CD4-positive, CD25-positive, alpha-beta regulatory T cell (primary cell): ENCODE data around the gene ZEB1. TPM values are rescaled to one million over a fixed set of nuclear protein-coding genes. Genes with fewer than 3 reads are reported as not detected.
"Not testable (repeated sequence)": the region's sequence is repeated elsewhere in the genome, so short reads cannot be mapped to it uniquely, and the experiment has no call there.

ENCODE experiments used
- ATAC-seq, 2 donors: fragments of 150-1000 bp; cut with Tn5 transposase; one replicate each; pipeline ENCODE4 v1.10.0; 2021; ENCODE audit warnings: low read depth in 2 of 2, moderate number of reproducible peaks in 2 of 2, moderate library complexity in 1 of 2
- DNase-seq, 3 donors: peaks; one replicate each; pipeline versions ENCODE4 v3.0.0 to v3.0.0-alpha.2; 2012 to 2022; ENCODE audit warnings: mixed read lengths in 1 of 3
- H3K27ac ChIP-seq: one replicate; pipeline ENCODE4 v1.7.0; 2013; ENCODE audit warnings: mild to moderate bottlenecking, low read length; ENCODE audit not compliant: insufficient read depth, poor library complexity, severe bottlenecking
- H3K27me3 ChIP-seq: one replicate; pipeline ENCODE4 v1.7.0; 2013; ENCODE audit warnings: low read length; ENCODE audit not compliant: control insufficient read depth, insufficient read depth
- H3K36me3 ChIP-seq: one replicate; pipeline ENCODE4 v1.7.0; 2013; ENCODE audit warnings: mild to moderate bottlenecking, low read length, moderate library complexity; ENCODE audit not compliant: control insufficient read depth, insufficient read depth
- H3K4me1 ChIP-seq: 2 replicates; pipeline ENCODE4 v1.7.0; 2013; ENCODE audit warnings: mild to moderate bottlenecking, low read length; ENCODE audit not compliant: insufficient read depth, control insufficient read depth, poor library complexity, severe bottlenecking
- H3K4me3 ChIP-seq: one replicate; pipeline ENCODE4 v1.7.0; 2013; ENCODE audit warnings: low read depth, mild to moderate bottlenecking, low read length, moderate library complexity
- H3K9me3 ChIP-seq, 2 experiments: 1 replicate in 1 of 2; 2 replicates in 1 of 2; pipeline ENCODE4 v1.7.0; 2013; ENCODE audit warnings: low read length in 2 of 2, mild to moderate bottlenecking in 1 of 2, moderate library complexity in 1 of 2; ENCODE audit not compliant: control insufficient read depth in 2 of 2
- H3K27ac Mint-ChIP-seq, 3 donors: one replicate each; pipeline ENCODE4 v1.8.0; 2020 to 2022; ENCODE audit warnings: mild to moderate bottlenecking in 3 of 3, mixed read lengths in 3 of 3, moderate library complexity in 2 of 3
- H3K27me3 Mint-ChIP-seq: one replicate; pipeline ENCODE4 v1.8.0; 2022; ENCODE audit warnings: mild to moderate bottlenecking, mixed read lengths
- H3K36me3 Mint-ChIP-seq: one replicate; pipeline ENCODE4 v1.8.0; 2020; ENCODE audit warnings: mixed read lengths
- H3K4me1 Mint-ChIP-seq, 4 donors: one replicate each; pipeline ENCODE4 v1.8.0; 2020 to 2022; ENCODE audit warnings: mixed read lengths in 4 of 4, mild to moderate bottlenecking in 1 of 4
- H3K4me3 Mint-ChIP-seq, 4 donors: one replicate each; pipeline ENCODE4 v1.8.0; 2020 to 2022; ENCODE audit warnings: mild to moderate bottlenecking in 4 of 4, mixed read lengths in 4 of 4, moderate library complexity in 3 of 4
- H3K9me3 Mint-ChIP-seq, 7 donors: one replicate each; pipeline ENCODE4 v1.8.0; 2020 to 2022; ENCODE audit warnings: mixed read lengths in 7 of 7, mild to moderate bottlenecking in 3 of 7, moderate library complexity in 2 of 7
- polyA plus RNA-seq, 4 donors: library from polyadenylated mRNA; unstranded; fragments of 300-500 nt; fragmentation: Illumina TruSeq; gene quantifications; one replicate each; pipeline ENCODE4 v1.2.3, GENCODE V29; 2021
- total RNA-seq: library from RNA; stranded (reverse); gene quantifications from one replicate; pipeline ENCODE4 v1.2.3, GENCODE V29; 2022

ZEB1 gene
- total and polyA plus RNA-seq, 5 donors from 2014 or later: 26.2 to 150 (median 30.8) TPM

- ATAC-seq: no peak
- no peak overlapping the region for H3K4me3 Mint-ChIP-seq
Observed at GRCh38 chr10:31404640-31405039, 85.6 kb downstream of the ZEB1 start.

GRCh38 chr10:31405829-31406228, 86.8 kb downstream of the ZEB1 start:
- ATAC-seq: not testable (repeated sequence)

More at GRCh38 chr10:31404640-31405039, 85.6 kb downstream of the ZEB1 start:
- no peaks in the 10 kb centered on the region for H3K27me3 ChIP-seq
- H3K36me3 Mint-ChIP-seq: peaks cover 18% of the 10 kb centered on the region
- peaks cover 32 to 40% (median 38%) of the 10 kb centered on the region in 4 donors for H3K4me1 Mint-ChIP-seq
- H3K27ac Mint-ChIP-seq: no peak overlapping the region
- H3K27ac ChIP-seq: peak overlapping the region; percentile 27
- no peaks in the 10 kb centered on the region for H3K27me3 Mint-ChIP-seq
- DNase-seq: no peak
- H3K4me3 ChIP-seq: no peak overlapping the region
- peaks cover 7% of the 10 kb centered on the region for H3K4me1 ChIP-seq
- H3K9me3 Mint-ChIP-seq: peaks cover 0 to 4% (median 2%) of the 10 kb centered on the region in 7 donors
- H3K9me3 ChIP-seq: no peaks in the 10 kb centered on the region
- no peaks in the 10 kb centered on the region for H3K36me3 ChIP-seq

GRCh38 chr10:31412397-31412796, 93.4 kb downstream of the ZEB1 start:
- not testable (repeated sequence) for H3K9me3 Mint-ChIP-seq, H3K36me3 ChIP-seq, H3K9me3 ChIP-seq, ATAC-seq, DNase-seq, H3K27ac Mint-ChIP-seq, H3K27me3 Mint-ChIP-seq, H3K27me3 ChIP-seq, H3K4me3 ChIP-seq, H3K4me1 ChIP-seq, H3K4me3 Mint-ChIP-seq, H3K27ac ChIP-seq
- Mint-ChIP-seq H3K4me1 (peaks cover 18 to 46% (median 41%) of the 10 kb centered on the region in 4 donors), H3K36me3 (peaks cover 19% of the 10 kb centered on the region)

More at GRCh38 chr10:31405829-31406228, 86.8 kb downstream of the ZEB1 start:
- H3K27ac Mint-ChIP-seq, H3K9me3 ChIP-seq, H3K4me3 Mint-ChIP-seq, H3K4me3 ChIP-seq, DNase-seq, H3K27ac ChIP-seq, H3K27me3 ChIP-seq, H3K27me3 Mint-ChIP-seq, H3K9me3 Mint-ChIP-seq, H3K4me1 ChIP-seq, H3K36me3 ChIP-seq: not testable (repeated sequence)
- peaks cover 19% of the 10 kb centered on the region for H3K36me3 Mint-ChIP-seq
- H3K4me1 Mint-ChIP-seq: peaks cover 25 to 40% (median 35%) of the 10 kb centered on the region in 4 donors

GRCh38 chr10:31413325-31413724, 94.3 kb downstream of the ZEB1 start:
- H3K27me3 ChIP-seq: no peaks in the 10 kb centered on the region
- ATAC-seq (no peak), DNase-seq (no peak)
- no peaks in the 10 kb centered on the region for H3K27me3 Mint-ChIP-seq
- peaks cover 26 to 53% (median 49%) of the 10 kb centered on the region in 4 donors for H3K4me1 Mint-ChIP-seq
- peaks cover 0 to 7% (median 0%) of the 10 kb centered on the region in 7 donors for H3K9me3 Mint-ChIP-seq
- H3K4me3 ChIP-seq: peak overlapping the region; percentile 37
- H3K36me3 ChIP-seq: no peaks in the 10 kb centered on the region
- H3K36me3 Mint-ChIP-seq: peaks cover 23% of the 10 kb centered on the region
- H3K4me3 Mint-ChIP-seq: peak overlapping the region in 1 of 4 donors; percentile 49
- peaks cover 0 to 2% of the 10 kb centered on the region in 2 experiments for H3K9me3 ChIP-seq
- H3K27ac Mint-ChIP-seq: no peak overlapping the region
- peaks cover 11% of the 10 kb centered on the region for H3K4me1 ChIP-seq
- no peak overlapping the region for H3K27ac ChIP-seq

- H3K9me3 ChIP-seq: no peaks in the 10 kb centered on the region
- H3K4me1 ChIP-seq: peaks cover 4% of the 10 kb centered on the region
- H3K4me3 ChIP-seq: no peak overlapping the region
- Mint-ChIP-seq H3K27ac (peak overlapping the region in 1 of 3 donors; percentile 36), H3K9me3 (no peaks in the 10 kb centered on the region), H3K4me1 (peaks cover 41 to 90% (median 73%) of the 10 kb centered on the region in 4 donors), H3K27me3 (no peaks in the 10 kb centered on the region), H3K4me3 (no peak overlapping the region), H3K36me3 (peaks cover 20% of the 10 kb centered on the region)
- H3K36me3 ChIP-seq: no peaks in the 10 kb centered on the region
- ATAC-seq (no peak), DNase-seq (no peak)
- no peak overlapping the region for H3K27ac ChIP-seq
- H3K27me3 ChIP-seq: no peaks in the 10 kb centered on the region
Observed at GRCh38 chr10:31418481-31418880, 99.5 kb downstream of the ZEB1 start.

- Histone ChIP-seq H3K27ac (no peak overlapping the region), H3K27me3 (no peaks in the 10 kb centered on the region), H3K4me3 (no peak overlapping the region), H3K36me3 (no peaks in the 10 kb centered on the region), H3K9me3 (no peaks in the 10 kb centered on the region), H3K4me1 (peaks cover 4% of the 10 kb centered on the region)
- Mint-ChIP-seq H3K27me3 (no peaks in the 10 kb centered on the region), H3K27ac (peak overlapping the region in 1 of 3 donors; percentile 36), H3K4me1 (peaks cover 43 to 92% (median 76%) of the 10 kb centered on the region in 4 donors), H3K36me3 (peaks cover 20% of the 10 kb centered on the region), H3K9me3 (no peaks in the 10 kb centered on the region), H3K4me3 (no peak overlapping the region)
- no peak for DNase-seq
- ATAC-seq: no peak
Observed at GRCh38 chr10:31419394-31420063, 100.5 kb downstream of the ZEB1 start.

- H3K4me3 Mint-ChIP-seq: no peak overlapping the region
- H3K36me3 Mint-ChIP-seq: peaks cover 22% of the 10 kb centered on the region
- Histone ChIP-seq H3K9me3 (no peaks in the 10 kb centered on the region), H3K27me3 (no peaks in the 10 kb centered on the region), H3K36me3 (no peaks in the 10 kb centered on the region), H3K4me3 (no peak overlapping the region), H3K4me1 (peaks cover 4% of the 10 kb centered on the region), H3K27ac (no peak overlapping the region)
- H3K27ac Mint-ChIP-seq: no peak overlapping the region
- peaks cover 43 to 87% (median 74%) of the 10 kb centered on the region in 4 donors for H3K4me1 Mint-ChIP-seq
- no peaks in the 10 kb centered on the region for H3K9me3 Mint-ChIP-seq
- ATAC-seq: no peak
- DNase-seq: no peak
- no peaks in the 10 kb centered on the region for H3K27me3 Mint-ChIP-seq
Observed at GRCh38 chr10:31421322-31421721, 102.3 kb downstream of the ZEB1 start.

- no peak overlapping the region for H3K4me3 ChIP-seq
- DNase-seq (no peak), ATAC-seq (no peak)
- Mint-ChIP-seq H3K27me3 (no peaks in the 10 kb centered on the region), H3K27ac (peak overlapping the region in 1 of 3 donors; percentile 33), H3K36me3 (peaks cover 25% of the 10 kb centered on the region), H3K9me3 (peaks cover 0 to 2% (median 0%) of the 10 kb centered on the region in 7 donors), H3K4me3 (no peak overlapping the region), H3K4me1 (peaks cover 34 to 83% (median 68%) of the 10 kb centered on the region in 4 donors)
- no peaks in the 10 kb centered on the region for H3K27me3 ChIP-seq
- no peaks in the 10 kb centered on the region for H3K9me3 ChIP-seq
- H3K4me1 ChIP-seq: peaks cover 4% of the 10 kb centered on the region
- no peak overlapping the region for H3K27ac ChIP-seq
- no peaks in the 10 kb centered on the region for H3K36me3 ChIP-seq
Observed at GRCh38 chr10:31422634-31423033, 103.6 kb downstream of the ZEB1 start.
